ENCODE results near the gene EDRF1.

Gene EDRF1

DNA sequence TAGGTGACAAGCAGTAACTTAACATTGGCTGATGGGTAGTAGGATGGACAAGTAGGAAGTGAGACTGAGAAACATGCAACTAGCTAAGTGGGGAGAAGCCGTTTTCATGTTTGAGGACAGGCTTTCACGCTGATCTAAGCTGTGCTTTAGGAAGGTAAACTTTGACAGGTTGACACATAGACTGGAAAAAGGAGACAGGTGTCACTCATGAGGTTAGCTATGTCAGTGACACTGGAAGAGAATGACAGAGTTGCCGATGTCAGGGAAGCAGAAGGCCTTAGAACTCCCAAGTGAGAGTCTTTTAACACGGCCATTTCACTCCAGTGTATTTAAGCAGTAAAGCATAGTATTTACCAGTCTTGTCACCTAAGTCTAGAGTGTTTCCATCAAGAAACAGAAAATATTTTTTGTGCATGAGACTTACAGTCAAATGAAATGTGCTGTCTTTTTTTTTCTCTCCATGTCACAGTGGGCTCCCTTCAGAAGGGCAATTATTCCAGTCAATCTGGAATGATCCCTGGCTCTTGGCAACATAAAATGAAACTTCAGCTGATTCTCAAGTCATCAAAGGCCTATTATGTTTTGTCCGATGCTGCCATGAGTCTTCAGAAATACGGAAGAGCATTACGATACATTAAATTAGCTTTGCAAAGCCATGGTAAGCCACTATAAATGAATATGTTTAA, 20.6 kb downstream of the EDRF1 start:
- no peaks in the 10 kb centered on the region for H3K27me3 ChIP-seq (ENCODE audit: control insufficient read depth, insufficient read depth, low read length)
- peaks cover 99% of the 10 kb centered on the region for H3K36me3 ChIP-seq (ENCODE audit: control insufficient read depth, insufficient read depth, low read length)

DNA sequence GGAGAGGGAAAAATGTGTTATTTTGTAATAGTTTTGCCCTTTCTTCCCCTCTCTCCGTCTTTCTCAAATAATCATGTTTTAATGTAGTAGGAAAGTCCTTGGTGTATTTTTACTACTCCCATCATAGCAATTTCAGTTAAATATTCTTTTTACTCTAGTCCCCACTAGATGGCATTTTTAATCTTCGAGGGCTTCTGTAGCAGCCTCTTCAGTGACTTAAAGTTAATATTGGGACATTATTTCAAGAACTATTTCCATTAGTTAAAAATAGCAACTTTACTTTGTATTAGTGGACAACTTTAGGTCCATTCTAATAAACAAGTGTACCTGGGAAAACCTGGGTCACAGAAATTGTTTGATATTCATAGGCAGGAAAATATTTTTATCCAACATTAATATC, 23.0 kb downstream of the EDRF1 start:
- Histone ChIP-seq H3K9ac (ENCODE audit: low read depth, low read length) (no peak overlapping the region), H3K4me3 (ENCODE audit: low read depth, low read length) (no peak overlapping the region), H3K27me3 (ENCODE audit: control insufficient read depth, insufficient read depth, low read length) (no peaks in the 10 kb centered on the region), H3K36me3 (ENCODE audit: control insufficient read depth, insufficient read depth, low read length) (peaks cover 99% of the 10 kb centered on the region), H3K9me3 (ENCODE audit: control insufficient read depth, insufficient read depth, low read length) (no peaks in the 10 kb centered on the region), H3K27ac (ENCODE audit: low read depth, low read length) (no peak overlapping the region), H3K4me1 (ENCODE audit: control insufficient read depth, insufficient read depth, low read length) (no peaks in the 10 kb centered on the region)

More for the DNA sequence above, 20.6 kb downstream of the EDRF1 start:
- Histone ChIP-seq H3K4me3 (ENCODE audit: low read depth, low read length) (no peak overlapping the region), H3K9ac (ENCODE audit: low read depth, low read length) (no peak overlapping the region), H3K27ac (ENCODE audit: low read depth, low read length) (no peak overlapping the region), H3K4me1 (ENCODE audit: control insufficient read depth, insufficient read depth, low read length) (no peaks in the 10 kb centered on the region), H3K9me3 (ENCODE audit: control insufficient read depth, insufficient read depth, low read length) (no peaks in the 10 kb centered on the region)

DNA sequence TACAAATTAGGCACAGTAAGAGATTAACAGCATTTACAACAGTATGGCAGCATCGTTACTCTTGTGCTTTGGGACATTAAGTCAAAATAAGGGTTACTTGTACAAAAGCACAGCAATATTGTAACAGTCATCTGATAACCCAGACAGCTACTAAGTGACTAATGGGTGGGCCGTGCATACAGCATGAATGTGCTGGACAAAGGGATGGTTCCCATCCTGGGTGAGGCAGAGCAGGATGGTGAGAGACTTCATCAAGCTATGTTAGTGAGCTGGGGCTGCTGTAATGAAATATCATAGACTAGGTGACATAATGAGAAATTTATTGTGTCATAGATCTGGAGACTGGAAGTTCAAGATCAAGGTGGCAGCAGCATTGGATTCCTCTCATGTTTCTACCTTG, 25.4 kb downstream of the EDRF1 start:
- H3K27ac ChIP-seq (ENCODE audit: low read depth, low read length): no peak overlapping the region
- H3K4me3 ChIP-seq (ENCODE audit: low read depth, low read length): no peak overlapping the region
- H3K27me3 ChIP-seq (ENCODE audit: control insufficient read depth, insufficient read depth, low read length): no peaks in the 10 kb centered on the region
- no peak overlapping the region for H3K9ac ChIP-seq (ENCODE audit: low read depth, low read length)
- peaks cover 99% of the 10 kb centered on the region for H3K36me3 ChIP-seq (ENCODE audit: control insufficient read depth, insufficient read depth, low read length)
- no peaks in the 10 kb centered on the region for H3K4me1 ChIP-seq (ENCODE audit: control insufficient read depth, insufficient read depth, low read length)
- no peaks in the 10 kb centered on the region for H3K9me3 ChIP-seq (ENCODE audit: control insufficient read depth, insufficient read depth, low read length)

DNA sequence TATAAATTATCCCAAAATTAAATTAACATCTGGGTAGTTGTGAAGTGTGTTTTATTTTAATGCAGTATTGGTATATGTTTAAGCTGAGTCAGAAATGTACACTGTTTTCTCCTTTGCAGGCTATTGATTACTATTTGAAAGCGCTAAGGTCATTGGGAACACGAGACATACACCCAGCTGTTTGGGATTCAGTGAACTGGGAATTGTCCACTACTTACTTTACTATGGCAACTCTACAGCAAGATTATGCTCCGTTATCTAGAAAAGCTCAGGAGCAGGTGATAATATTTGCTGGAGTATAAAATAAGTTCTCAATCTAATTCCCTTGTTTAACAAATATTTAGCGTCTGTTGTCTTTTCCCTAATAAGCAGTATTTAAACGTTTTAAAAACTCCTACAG, 27.9 kb downstream of the EDRF1 start:
- Histone ChIP-seq H3K36me3 (ENCODE audit: control insufficient read depth, insufficient read depth, low read length) (peaks cover 99% of the 10 kb centered on the region), H3K27me3 (ENCODE audit: control insufficient read depth, insufficient read depth, low read length) (no peaks in the 10 kb centered on the region), H3K9ac (ENCODE audit: low read depth, low read length) (no peak overlapping the region), H3K4me3 (ENCODE audit: low read depth, low read length) (no peak overlapping the region), H3K4me1 (ENCODE audit: control insufficient read depth, insufficient read depth, low read length) (no peaks in the 10 kb centered on the region), H3K9me3 (ENCODE audit: control insufficient read depth, insufficient read depth, low read length) (no peaks in the 10 kb centered on the region), H3K27ac (ENCODE audit: low read depth, low read length) (no peak overlapping the region)

DNA sequence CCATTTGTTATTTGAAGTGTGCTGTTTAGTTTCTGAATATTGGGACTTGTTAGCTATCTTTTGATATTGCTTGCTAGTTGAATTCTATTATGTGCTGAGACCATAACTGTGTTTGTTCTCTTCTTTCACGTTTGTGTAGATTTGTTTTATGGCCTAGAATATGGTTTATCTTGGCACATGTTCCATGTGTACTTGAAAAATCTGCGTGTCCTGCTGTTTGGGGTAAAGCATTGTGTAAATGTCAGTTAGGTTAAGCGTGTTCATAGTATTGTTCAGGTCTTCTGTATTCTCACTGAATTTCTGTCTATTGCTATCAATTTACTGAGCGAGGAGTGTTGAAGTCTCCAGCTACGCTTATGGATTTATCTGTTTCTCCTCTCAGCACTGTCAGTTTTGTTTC, 36.7 kb downstream of the EDRF1 start:
- Histone ChIP-seq H3K9ac (ENCODE audit: low read depth, low read length) (no peak overlapping the region), H3K27me3 (ENCODE audit: control insufficient read depth, insufficient read depth, low read length) (no peaks in the 10 kb centered on the region), H3K4me3 (ENCODE audit: low read depth, low read length) (no peak overlapping the region), H3K4me1 (ENCODE audit: control insufficient read depth, insufficient read depth, low read length) (no peaks in the 10 kb centered on the region), H3K9me3 (ENCODE audit: control insufficient read depth, insufficient read depth, low read length) (no peaks in the 10 kb centered on the region), H3K36me3 (ENCODE audit: control insufficient read depth, insufficient read depth, low read length) (peaks cover 94% of the 10 kb centered on the region), H3K27ac (ENCODE audit: low read depth, low read length) (no peak overlapping the region)

DNA sequence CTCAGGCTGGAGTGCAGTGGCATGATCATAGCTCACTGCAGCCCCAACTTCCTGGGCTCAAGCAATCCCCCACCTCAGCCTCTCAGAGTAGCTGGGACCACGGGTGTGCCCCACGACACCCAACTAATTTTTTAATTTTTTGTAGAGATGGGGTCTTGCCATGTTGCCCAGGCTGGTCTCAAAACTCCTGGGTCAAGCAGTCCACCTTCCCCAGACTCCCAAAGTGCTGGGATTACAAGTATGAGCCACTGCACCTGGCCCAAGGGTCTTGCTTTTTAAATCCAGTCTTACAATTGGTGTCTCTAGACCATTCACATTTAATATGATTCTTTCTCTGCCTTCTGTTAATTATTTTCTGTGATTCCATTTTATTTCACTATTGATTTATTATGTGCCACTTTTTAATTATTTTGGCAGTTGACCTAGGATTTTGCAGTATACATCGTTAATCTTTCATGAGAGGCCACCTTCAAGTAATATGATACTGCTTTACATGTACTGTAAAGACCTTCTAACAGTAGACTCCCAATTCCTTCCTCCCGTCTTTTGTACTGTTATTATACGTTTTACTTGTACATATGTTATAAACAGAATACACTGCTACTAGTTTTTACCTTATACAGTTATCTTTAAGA, 37.5 kb downstream of the EDRF1 start:
- no peaks in the 10 kb centered on the region; the same call in 1 of the 2 replicates for H3K4me1 ChIP-seq (ENCODE audit: control insufficient read depth, insufficient read depth, low read length)
- no peak overlapping the region for H3K4me3 ChIP-seq (ENCODE audit: low read depth, low read length)
- no peak overlapping the region for H3K9ac ChIP-seq (ENCODE audit: low read depth, low read length)
- H3K36me3 ChIP-seq (ENCODE audit: control insufficient read depth, insufficient read depth, low read length): peaks cover 89% of the 10 kb centered on the region
- H3K27me3 ChIP-seq (ENCODE audit: control insufficient read depth, insufficient read depth, low read length): no peaks in the 10 kb centered on the region
- H3K9me3 ChIP-seq (ENCODE audit: control insufficient read depth, insufficient read depth, low read length): no peaks in the 10 kb centered on the region
- H3K27ac ChIP-seq (ENCODE audit: low read depth, low read length): no peak overlapping the region

DNA sequence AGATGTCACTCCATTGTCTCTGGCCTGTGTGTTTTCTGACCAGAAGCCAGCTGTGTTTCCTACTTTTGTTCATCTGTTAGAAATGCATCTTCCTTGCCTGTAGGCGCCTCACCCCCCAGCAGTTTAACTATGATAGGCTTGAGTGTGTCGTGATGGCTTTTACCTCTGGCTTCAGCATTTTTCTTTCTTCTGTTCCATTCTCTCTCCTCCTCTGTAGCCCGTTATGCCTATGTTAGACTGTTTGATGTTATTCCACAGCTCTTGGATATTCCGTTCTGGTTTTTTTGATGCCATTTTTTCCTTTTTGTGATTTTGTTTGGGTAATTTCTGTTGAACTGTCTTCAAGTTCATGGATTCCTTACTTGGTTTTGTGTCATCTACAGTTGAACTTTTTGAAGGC, 38.2 kb downstream of the EDRF1 start:
- Histone ChIP-seq H3K4me3 (ENCODE audit: low read depth, low read length) (no peak overlapping the region), H3K4me1 (ENCODE audit: control insufficient read depth, insufficient read depth, low read length) (peaks cover 7% of the 10 kb centered on the region), H3K27me3 (ENCODE audit: control insufficient read depth, insufficient read depth, low read length) (no peaks in the 10 kb centered on the region), H3K9me3 (ENCODE audit: control insufficient read depth, insufficient read depth, low read length) (no peaks in the 10 kb centered on the region), H3K27ac (ENCODE audit: low read depth, low read length) (no peak overlapping the region), H3K9ac (ENCODE audit: low read depth, low read length) (no peak overlapping the region), H3K36me3 (ENCODE audit: control insufficient read depth, insufficient read depth, low read length) (peaks cover 85% of the 10 kb centered on the region)

DNA sequence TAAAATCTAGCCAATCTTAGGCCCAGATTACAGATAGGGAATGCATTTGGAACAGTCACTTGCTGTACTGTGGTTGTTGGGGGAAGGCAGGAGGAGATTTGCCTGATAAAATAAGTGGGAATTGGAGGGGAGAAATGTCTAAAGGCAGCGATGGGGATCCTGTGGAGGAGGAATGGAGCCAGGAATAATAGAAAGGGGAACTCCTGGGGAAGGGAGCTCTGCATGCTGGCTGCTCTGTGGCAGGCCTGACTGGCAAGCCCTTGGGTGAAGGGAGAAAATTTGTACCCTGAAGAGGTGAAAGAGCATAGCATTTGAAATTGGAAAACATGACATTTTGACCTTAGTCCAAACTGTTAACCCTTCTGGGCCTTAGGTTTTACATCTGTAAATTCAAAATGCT, 42.5 kb downstream of the EDRF1 start:
- peaks cover 82% of the 10 kb centered on the region for H3K36me3 ChIP-seq (ENCODE audit: control insufficient read depth, insufficient read depth, low read length)
- peak overlapping the region; percentile 58 for H3K27ac ChIP-seq (ENCODE audit: low read depth, low read length)
- H3K9me3 ChIP-seq (ENCODE audit: control insufficient read depth, insufficient read depth, low read length): no peaks in the 10 kb centered on the region
- H3K4me3 ChIP-seq (ENCODE audit: low read depth, low read length): no peak overlapping the region
- no peak overlapping the region for H3K9ac ChIP-seq (ENCODE audit: low read depth, low read length)
- no peaks in the 10 kb centered on the region for H3K27me3 ChIP-seq (ENCODE audit: control insufficient read depth, insufficient read depth, low read length)
- H3K4me1 ChIP-seq (ENCODE audit: control insufficient read depth, insufficient read depth, low read length): peaks cover 7% of the 10 kb centered on the region

DNA sequence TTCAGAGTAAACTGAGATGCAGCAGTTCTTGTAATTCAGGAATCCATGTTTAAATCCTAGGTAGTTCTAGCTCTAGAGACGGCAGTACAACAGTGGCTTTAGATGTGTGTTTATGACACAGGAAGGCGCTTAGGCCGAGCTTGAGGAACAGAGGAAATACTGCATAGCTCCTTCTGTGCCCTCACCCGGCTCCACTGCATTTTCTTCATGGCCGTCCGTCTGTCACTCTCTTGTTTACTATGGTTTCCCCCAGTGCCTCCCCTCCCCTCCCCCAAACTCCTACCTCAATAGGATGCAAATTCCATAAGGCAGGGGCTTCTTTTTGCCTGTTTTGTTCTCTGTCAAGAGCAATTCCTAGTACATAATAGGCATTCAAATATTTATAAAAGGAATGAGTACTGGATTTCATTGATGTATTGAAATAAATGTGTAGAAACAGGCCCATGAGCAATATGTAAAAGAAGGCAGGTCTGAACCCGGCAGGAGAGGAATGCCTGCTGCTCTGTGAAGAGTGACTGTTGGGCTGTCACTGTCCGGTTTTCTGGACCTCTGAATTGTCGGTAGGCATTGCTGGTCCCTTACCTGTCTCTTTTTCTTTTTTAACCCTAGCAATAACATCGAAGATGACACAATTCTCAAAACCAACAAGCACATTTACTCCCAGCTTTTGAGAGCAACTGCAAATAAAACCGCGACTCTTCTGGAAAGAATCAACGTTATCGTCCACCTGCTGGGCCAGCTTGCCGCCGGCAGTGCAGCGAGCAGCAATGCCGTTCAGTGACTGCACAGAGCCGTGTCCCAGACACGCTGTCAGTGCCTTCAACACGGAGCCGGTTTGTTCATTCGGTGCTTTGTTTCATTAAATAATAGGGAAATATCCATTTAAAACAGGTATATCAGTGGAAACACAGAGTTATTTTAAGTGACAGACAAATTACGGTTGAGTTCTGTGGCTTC, 43.5 kb downstream of the EDRF1 start:
- Histone ChIP-seq H3K4me3 (ENCODE audit: low read depth, low read length) (no peak overlapping the region), H3K27me3 (ENCODE audit: control insufficient read depth, insufficient read depth, low read length) (no peaks in the 10 kb centered on the region), H3K4me1 (ENCODE audit: control insufficient read depth, insufficient read depth, low read length) (peaks cover 7% of the 10 kb centered on the region), H3K36me3 (ENCODE audit: control insufficient read depth, insufficient read depth, low read length) (peaks cover 72% of the 10 kb centered on the region), H3K9ac (ENCODE audit: low read depth, low read length) (no peak overlapping the region), H3K9me3 (ENCODE audit: control insufficient read depth, insufficient read depth, low read length) (no peaks in the 10 kb centered on the region), H3K27ac (ENCODE audit: low read depth, low read length) (peak overlapping the region; percentile 49)

DNA sequence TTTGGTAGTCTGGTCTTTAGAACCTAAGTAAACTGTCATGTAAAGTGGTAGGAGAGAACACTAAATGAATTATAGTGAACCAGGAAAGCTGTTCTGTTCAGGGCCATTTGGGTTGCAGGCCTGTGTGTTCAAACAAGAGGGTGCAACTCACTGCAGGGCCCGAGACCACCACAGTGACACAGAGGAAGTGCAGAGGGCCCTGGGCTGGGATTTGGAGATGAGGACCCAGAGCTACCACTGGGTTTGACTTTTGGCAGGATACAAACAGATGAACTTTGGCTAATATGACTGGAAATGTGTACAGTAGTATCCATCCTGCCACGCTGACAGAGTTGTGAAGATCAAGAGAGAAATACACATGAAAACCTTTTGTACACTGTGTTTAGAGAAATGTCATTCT, 46.3 kb downstream of the EDRF1 start:
- Histone ChIP-seq H3K27ac (ENCODE audit: low read depth, low read length) (no peak overlapping the region), H3K36me3 (ENCODE audit: control insufficient read depth, insufficient read depth, low read length) (peaks cover 47% of the 10 kb centered on the region), H3K4me1 (ENCODE audit: control insufficient read depth, insufficient read depth, low read length) (peaks cover 7% of the 10 kb centered on the region), H3K9me3 (ENCODE audit: control insufficient read depth, insufficient read depth, low read length) (no peaks in the 10 kb centered on the region), H3K27me3 (ENCODE audit: control insufficient read depth, insufficient read depth, low read length) (no peaks in the 10 kb centered on the region), H3K9ac (ENCODE audit: low read depth, low read length) (no peak overlapping the region), H3K4me3 (ENCODE audit: low read depth, low read length) (no peak overlapping the region)

DNA sequence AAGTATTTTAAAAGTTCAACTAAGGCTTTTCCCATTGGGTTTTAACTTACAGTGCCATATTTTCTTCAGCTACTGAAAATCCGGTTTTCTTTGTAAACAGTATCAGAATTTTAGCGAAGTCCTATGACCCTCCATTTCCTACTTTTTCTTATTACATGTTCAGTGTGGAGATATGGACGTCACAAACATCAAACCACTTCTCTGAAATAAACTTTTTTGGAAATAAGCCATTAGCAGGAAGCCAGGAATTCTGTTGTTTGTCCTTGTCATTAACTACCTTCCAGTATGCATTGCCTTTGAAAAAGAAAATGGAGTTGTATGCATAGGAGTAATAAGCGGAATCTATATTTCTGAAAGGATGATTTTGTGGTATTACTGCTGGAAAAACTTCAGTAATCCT, 47.0 kb downstream of the EDRF1 start:
- H3K36me3 ChIP-seq (ENCODE audit: control insufficient read depth, insufficient read depth, low read length): peaks cover 42% of the 10 kb centered on the region
- no peak overlapping the region for H3K27ac ChIP-seq (ENCODE audit: low read depth, low read length)
- no peak overlapping the region for H3K4me3 ChIP-seq (ENCODE audit: low read depth, low read length)
- no peak overlapping the region for H3K9ac ChIP-seq (ENCODE audit: low read depth, low read length)
- H3K27me3 ChIP-seq (ENCODE audit: control insufficient read depth, insufficient read depth, low read length): no peaks in the 10 kb centered on the region
- no peaks in the 10 kb centered on the region for H3K9me3 ChIP-seq (ENCODE audit: control insufficient read depth, insufficient read depth, low read length)
- peaks cover 7% of the 10 kb centered on the region for H3K4me1 ChIP-seq (ENCODE audit: control insufficient read depth, insufficient read depth, low read length)

All from HUES48 (cell line).